ENCODE data around the gene VPS51.

DNA sequence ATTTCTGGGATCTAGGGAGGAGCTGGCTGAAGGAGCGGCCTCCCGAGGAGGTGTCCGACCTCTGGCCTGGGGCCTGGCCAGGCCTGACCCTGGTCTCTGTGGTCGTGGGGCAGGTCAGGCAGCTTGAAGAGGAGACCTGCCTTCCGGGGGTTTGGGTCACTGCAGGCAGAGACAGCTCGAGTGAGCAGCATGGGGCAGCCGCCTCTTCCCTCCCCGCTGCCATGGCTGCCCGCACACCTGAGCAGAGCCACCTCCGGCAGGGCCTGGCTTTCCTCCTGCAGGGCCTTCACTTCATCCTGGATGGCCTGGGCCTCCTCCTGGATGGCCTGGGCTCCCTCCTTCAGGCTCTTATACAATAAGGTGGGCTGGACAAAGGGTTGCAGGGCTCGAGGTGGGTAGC lies 29.7 kb upstream of the VPS51 start:
- no peak for TF ChIP-seq POLR2A (IDR thresholded peaks at IDR 0.05)
- TF ChIP-seq CTCF (IDR thresholded peaks at IDR 0.05 in 4 of 5, conservative IDR thresholded peaks at IDR 0.05 in 1 of 5) = no peak

Measured in gastrocnemius medialis (tissue), 4 donors.